Femur (tissue), 1 donor: ENCODE results near the gene GRM4.
"Not testable (repeated sequence)": the region's sequence is repeated elsewhere in the genome, so short reads cannot be mapped to it uniquely, and the experiment has no call there.

Experiments used
- DNase-seq: peaks from one replicate; pipeline ENCODE4 v3.0.0-alpha.2; 2017

Gene GRM4

GRCh38 chr6:34059136-34059731 lies 86.7 kb downstream of the GRM4 start:
- no peak for DNase-seq

GRCh38 chr6:34057790-34058189 lies 88.1 kb downstream of the GRM4 start:
- no peak for DNase-seq

GRCh38 chr6:34057191-34057590 lies 88.7 kb downstream of the GRM4 start:
- DNase-seq: no peak

DNA sequence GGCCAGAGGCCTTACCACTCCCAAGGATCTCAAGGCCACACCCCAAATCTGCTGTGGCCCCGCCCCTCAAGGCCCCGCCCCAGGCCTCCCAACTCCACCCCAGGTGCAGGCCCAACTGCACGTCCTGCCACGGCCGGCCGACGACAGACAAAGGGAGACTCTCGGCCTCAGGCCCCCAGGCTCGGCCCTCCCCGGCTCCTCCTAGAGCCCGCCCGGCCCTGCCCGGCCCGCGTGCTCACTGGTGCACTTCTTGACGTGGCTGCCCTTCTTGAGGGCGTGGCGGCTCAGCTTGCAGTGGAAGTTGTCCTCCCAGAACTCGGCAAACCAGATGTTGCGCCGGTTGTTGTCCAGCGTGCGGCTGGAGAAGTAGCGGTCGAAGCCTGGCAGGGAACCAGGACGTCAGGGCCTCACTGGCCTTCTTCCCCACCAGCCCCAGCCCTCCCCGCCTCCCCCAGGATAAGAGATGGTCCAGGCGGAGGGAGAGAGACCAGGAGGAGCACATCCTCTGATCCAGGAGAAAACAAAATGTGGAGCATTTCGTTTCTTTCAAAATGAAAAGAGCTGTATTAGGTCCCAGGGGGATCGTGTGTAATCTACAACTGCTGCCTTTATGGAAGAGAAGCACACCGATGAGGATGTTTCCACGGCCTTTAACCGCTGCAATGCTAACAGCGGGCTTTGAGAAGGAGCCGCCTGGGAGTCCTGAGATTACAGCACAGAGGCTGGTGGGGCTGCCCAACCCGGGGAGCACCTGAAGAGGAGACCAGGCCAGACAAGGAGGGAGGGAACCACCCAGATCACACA lies 89.4 kb downstream of the GRM4 start:
- DNase-seq: peak; percentile 87

DNA sequence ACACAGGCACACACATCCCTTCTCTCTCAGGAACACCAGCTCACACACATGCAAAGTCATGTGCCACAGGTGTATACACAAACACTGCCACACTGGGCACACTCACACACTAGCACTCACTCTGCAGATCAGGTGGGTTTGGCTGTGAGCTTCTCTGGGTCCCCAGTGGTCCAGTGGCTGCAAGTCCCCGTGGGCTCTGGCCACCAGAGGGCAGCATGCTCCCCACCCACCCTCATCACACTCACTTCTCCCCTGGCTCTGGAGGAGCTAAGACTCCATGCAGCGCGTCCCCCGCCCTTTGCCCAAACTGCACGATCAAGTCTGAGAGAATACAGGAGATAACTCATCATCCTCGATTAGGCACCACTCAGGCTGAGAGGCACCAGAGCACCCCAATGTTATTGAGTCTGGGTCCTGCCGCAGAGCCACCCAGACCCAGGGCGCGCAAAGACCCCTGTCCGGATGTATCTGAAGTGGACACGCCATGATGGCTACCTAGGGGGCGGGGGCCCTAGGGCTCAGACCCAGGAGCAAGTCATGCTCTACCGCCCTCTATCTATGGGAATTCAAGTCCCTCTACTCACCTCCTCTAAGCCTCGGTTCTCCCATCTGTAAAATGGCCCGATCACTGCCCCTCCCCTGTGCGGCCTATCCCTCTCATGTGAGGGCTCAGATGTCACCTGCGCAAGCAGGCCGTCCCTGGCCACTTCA lies 90.5 kb downstream of the GRM4 start:
- DNase-seq: peak; percentile 64

DNA sequence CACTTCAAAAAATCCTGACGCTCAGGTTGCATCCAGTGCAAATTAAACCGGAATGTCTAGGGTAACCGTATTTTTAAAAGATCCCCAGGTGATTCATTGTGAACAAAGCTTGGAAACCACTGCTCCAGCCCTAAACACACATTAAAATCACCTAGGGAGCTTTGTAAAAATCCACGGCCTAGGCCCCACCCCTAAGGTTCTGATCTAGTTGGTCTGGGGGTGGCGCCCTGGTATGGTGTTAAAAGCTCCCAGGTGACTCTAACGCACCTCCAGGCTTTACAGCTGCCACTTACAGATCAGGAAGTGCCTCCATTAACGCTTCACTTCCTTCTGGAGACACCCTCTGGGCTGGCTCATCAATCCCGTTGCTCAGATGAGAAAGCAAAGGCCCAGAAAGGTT lies 92.2 kb downstream of the GRM4 start:
- DNase-seq: no peak

GRCh38 chr6:34052918-34053608 lies 92.8 kb downstream of the GRM4 start:
- no peak for DNase-seq

DNA sequence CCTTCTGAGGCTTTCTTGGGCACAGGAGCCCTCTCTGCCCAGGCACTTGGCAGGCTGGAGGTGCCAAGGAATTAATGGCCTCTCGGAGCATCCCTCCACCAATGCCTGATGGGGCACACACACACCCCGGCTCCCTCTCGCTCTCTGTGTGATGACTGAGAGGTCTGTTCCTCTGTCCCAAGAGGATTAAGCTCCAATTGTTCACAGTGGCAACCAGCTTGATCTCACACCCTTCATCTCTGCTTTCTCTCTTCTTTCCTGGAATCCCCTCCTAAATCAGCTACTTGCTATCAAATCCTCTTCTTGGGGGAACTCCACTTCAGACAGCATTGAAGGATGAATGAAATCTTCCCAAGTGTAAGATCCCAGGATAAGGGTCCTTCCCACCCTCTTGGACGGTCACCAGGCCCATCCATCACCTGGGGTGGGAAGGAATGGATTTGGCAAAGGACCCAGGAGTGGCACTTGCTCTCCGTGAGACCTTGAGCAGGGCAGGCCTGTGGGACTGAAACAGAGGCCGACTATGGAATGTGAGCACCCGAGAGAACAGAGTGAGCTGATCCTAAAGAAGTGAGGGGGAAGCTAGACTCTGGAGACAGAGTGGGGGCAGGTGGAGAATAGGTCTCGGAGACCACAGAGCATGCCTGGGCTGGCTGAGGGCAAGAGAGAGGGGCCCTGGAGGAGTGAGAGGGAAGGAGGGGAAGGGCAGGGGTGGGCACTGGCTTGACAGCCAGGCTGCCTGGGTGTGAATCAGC lies 93.6 kb downstream of the GRM4 start:
- DNase-seq: no peak

DNA sequence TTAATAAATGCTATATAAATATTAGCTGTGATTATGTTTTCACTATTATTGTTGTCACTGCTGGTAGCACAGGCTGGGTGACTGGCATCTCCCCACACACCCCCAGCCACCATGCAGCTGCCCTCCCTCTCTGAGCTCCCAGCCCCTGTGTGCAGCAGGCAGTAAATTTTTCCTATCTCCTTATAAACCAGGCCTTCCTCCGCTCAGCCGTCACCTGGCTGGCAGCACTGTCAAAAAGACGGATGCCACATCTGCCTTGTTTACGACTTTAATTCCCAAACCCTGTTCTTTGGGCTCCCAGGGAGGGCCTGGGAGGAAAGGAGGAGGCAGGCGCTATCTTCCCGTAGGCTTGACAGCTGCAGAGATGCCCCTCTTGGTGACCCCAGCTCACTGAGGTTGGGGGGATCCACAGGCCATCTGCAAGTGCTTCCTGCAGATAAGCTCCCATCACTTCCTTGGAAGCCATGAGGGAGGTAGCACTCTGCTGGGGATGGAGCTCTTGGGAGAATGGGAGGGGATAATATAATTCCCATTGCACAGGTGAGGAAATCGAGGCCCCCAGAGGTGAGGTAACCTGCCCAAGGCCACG lies 94.5 kb downstream of the GRM4 start:
- no peak for DNase-seq

- no peak for DNase-seq
These were observed 95.2 kb downstream of the GRM4 start for GRCh38 chr6:34050691-34051090.

DNA sequence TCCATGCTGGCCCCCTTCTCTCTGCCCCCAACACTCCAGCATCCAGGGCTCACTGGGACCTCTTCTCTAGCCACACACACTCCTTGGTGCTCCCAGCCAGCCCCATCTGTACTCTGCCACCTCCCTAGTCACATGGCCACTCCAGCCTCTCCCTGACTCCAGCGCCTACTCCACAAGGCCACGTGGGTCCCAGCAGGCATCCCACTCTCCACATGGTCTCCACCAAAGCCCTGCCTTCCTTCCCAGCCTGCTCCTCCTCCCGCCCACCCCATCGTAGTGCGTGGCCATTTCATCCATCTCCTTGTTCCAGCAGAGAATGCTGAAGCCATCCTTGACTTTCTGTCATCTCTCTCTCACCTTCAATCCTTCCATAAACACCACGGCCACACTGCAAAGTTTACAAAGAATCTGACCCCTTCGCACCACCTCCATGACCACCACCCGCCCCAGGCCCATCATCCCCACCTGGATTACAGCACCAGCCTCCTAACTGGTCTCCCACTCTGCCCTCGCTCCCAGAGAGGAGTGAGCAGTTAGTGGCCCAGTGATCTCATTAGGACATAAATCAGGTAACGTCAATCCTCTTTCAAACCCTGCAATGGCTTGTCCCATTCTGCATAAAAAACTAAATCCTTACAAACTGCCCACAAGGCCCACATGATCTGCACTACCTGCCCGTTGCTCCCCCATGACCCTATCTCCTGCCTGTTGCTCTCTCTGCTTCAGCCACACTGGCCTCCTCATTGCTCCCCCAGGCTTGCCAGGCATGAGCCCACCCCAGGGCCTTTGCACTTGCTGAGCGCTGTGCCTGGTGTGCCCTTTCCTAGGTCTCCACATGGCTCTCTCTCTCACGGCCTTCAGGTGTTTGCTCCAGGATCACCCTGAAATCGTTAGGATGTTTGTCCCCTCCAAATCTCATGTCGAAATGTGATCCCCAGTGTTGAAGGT lies 96.2 kb downstream of the GRM4 start:
- DNase-seq: no peak

- DNase-seq: no peak
These were observed 97.7 kb downstream of the GRM4 start for GRCh38 chr6:34047913-34048867.

- DNase-seq: no peak
These were observed 99.3 kb downstream of the GRM4 start for GRCh38 chr6:34046617-34047016.

DNA sequence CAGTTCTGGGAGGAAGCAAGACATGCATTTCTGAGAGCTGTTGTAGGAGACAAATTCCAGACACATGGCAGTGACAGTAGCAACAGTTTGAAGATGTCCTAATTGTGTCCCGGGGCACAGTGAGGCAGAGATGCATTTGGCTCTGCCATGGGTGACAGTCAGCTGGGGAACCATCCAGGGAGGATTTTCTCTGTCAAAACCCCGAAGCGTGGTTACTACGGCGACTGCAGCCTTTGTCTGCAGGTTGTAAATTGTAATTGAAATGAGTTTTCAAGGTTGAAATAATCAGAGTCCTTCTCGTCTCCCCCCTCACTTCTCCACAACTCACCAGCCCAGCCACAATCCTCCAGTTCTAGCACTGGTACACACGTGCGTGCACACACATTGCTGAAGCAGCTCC lies 100.1 kb downstream of the GRM4 start:
- no peak for DNase-seq

- no peak for DNase-seq
These were observed 100.8 kb downstream of the GRM4 start for GRCh38 chr6:34044945-34045595.

- no peak for DNase-seq
These were observed 102.5 kb downstream of the GRM4 start for GRCh38 chr6:34043359-34043758.

GRCh38 chr6:34041998-34042397 lies 103.9 kb downstream of the GRM4 start:
- not testable (repeated sequence) for DNase-seq

GRCh38 chr6:34041385-34041784 lies 104.5 kb downstream of the GRM4 start:
- DNase-seq: no peak

DNA sequence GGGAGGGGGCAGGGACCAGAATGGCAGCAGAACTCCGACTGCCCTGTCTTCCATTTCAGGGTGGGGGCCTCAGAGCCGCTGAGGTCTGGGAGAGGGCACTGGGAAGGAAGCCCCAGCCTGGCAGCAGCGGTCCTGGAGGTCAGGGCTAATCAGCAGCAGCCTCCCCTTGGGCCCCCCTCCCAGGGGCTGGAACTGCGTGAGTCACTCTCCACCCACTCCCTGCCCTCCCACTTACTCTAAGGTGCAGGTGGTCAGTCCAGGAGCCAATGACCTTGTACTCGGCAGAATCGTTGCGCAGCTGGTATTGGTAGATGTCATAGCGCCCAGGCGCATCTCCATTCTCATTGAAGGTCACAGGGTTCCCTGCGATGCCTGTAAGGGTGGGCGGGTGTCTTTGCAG lies 105.9 kb downstream of the GRM4 start:
- no peak for DNase-seq
